T-helper 2 cell treated with Interferon-gamma antibody and Interleukin-4, amounts not matched to agents 100 ng/mL and 5 ng/mL, for 36 hours (primary cell): ENCODE measurements around the gene FXYD7. TPM values are rescaled to one million over a fixed set of nuclear protein-coding genes. Genes with fewer than 3 reads are reported as not detected.

Experiments used
- intact Hi-C: fragments of 100-400 bp; cut with micrococcal nuclease; formaldehyde crosslinking; loops from one replicate; pipeline ENCODE4 v1.15.1; 2023
- total RNA-seq: library from RNA; stranded (reverse); gene quantifications from 2 replicates; pipeline ENCODE4 v1.2.3, GENCODE V29; 2022

The FXYD7 gene
- total RNA-seq, 1 donor from 2014 or later: 1.9 TPM

DNA sequence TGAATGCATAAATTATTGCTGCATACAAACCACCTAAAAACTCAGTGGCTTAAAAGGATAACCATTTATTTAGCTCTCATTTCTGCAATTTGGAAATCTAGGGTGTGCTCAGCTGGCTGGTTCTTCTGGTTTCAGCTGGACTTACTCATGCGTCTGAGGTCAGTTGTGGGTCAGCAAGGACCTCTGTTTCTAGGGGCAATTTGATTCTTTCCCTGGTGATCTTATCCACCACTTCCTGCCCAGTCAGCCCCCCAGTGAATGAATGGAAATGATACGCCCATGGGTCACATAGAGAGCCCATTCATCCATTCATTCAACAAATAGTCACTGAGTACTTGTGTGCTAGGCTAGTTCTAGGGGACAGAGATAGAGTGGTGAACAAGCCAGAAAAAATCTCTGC, 21.4 kb downstream of the FXYD7 start:
- intact Hi-C loops: no loop called here

DNA sequence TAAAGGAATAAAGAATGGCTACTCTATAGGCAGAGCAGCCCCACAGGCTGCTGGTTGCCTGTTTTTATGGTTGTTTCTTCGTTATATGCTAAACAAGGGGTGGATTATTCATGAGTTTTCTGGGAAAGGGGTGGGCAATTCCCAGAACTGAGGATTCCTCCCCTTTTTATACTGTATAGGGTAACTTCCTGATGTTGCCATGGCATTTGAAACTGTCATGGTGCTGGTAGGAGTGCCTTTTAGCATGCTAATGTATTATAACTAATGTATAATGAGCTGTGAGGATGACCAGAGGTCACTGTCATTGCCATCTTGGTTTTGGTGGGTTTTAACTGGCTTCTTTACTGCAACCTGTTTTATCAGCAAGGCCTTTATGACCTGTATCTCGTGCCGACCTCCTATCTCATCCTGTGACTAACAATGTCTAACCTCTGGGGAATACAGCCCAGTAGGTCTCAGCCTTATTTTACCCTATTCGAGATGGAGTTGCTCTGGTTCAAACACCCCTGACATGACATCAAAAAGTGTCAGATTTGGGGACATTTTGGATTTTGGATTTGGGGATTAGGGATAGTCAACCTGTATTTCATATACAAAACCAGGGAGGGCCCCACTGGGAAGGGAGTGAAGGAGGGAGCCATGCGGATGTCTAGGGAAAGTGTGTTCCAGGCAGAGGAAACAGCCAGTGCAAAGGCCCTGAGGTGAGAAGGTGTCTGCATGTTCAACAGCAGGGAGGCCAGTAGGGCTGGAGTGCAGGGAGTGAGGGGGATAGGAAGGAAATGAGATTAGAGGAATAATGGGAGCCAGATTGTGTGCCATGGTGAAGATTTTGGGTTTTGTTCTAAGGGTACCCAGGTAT, 22.4 kb downstream of the FXYD7 start:
- intact Hi-C loops: loop anchor here (2.0 kb wide), 1 partner anchor 47 kb away; no protein-coding TSS in a partner anchor

DNA sequence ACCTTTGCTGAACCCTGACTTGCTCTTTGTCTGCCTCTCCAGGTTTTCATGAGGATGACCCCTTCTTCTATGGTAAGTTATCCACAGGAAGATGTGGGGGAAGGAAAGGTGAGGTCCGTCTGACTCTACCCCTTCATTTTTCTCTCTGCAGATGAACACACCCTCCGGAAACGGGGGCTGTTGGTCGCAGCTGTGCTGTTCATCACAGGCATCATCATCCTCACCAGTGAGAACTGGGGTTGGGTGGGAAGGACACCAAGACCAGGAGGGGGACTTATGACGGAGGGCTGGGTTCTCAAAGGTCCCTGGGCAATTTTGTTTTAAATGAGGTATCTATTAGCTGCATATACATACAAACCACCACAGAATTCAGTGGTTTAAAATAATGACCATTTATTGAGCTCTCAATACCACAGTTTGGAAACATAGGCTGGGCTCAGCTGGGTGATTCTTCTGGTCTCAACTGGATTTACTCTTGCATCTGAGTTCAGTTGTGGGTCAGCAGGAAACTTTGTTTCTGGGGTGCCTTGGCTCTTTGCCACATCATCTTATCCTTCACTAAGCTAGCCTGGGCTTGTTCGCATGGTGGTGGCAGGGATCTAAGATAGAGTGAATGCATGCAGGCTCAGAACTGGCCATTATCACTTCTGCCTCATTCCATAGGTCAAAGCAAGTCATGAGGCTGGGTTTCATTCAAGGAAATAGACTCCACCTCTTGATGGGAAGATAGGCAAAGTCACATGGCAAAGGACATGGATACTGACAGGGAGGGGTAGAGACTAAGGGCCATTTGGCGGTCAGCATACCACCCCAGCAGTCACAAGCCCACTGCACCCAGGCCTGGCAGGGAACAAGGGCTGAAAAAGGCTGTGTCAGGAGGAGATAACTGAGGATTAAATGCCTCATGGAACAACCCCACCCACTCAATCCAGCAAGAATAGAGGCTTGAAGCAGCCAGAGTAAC, 23.3 kb downstream of the FXYD7 start:
- intact Hi-C loops: loop anchor here (2.0 kb wide), 1 partner anchor 46 kb away; no protein-coding TSS in a partner anchor

DNA sequence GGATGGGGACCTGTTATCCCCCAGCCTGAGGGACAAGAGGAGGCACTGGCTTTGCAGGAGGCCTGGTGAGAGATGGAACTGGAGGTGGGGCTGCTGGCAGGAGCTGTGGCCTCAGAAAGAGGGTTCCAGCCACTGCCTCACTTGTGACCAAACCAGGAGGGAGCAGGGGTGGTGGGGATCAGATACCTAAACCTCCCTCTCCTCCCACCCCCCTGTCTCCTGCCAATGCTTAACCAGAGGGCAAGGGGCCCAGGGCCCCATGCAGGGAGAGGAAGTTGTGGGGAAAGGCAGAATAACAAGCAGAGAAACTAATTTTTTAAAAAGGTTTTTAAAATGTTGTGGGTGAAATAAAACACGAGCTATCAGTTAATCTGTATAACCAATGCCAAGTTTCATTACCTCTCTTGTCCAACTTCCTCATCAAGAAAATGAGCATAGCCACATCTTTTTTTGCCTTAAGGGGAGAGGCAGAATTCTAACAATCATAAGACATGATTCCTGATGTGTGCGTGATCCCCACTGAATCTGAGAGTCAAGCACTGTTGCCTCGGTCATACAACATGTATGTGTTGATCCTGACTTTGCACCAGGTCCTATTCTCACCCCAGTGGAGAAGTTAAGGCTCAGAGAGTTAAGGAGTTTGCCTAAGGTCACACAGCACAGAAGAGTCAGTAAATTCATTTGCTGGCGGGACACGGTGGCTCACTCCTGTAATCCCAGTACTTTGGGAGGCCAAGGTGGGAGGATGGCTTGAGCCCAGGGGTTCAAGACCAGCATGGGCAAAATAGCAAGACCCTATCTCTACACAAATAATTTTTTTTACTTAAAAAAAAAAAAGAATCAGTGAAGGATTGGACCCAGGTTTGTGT, 24.4 kb downstream of the FXYD7 start:
- intact Hi-C loops: loop anchor here (2.0 kb wide), 1 partner anchor 45 kb away; no protein-coding TSS in a partner anchor

DNA sequence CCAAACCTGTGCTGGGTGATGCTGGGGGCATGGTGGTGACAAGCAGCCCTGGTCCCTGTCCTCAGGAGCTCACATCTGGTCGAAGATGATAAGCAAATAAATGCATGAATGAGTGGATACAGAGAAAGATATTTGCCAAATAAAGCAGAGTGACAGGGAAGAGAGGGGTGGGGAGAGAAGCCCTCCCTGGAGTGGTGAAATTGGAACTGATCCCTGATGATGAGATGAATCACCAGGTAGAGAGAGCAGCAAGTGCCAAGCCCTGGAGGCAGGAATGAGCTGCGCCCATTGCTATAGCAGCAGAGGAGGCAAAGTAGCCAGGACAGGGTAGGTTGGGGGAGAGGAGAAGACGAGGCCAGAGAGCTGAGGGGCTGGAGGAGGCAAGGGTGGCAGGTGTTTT, 25.1 kb downstream of the FXYD7 start:
- intact Hi-C loops: no loop called here

DNA sequence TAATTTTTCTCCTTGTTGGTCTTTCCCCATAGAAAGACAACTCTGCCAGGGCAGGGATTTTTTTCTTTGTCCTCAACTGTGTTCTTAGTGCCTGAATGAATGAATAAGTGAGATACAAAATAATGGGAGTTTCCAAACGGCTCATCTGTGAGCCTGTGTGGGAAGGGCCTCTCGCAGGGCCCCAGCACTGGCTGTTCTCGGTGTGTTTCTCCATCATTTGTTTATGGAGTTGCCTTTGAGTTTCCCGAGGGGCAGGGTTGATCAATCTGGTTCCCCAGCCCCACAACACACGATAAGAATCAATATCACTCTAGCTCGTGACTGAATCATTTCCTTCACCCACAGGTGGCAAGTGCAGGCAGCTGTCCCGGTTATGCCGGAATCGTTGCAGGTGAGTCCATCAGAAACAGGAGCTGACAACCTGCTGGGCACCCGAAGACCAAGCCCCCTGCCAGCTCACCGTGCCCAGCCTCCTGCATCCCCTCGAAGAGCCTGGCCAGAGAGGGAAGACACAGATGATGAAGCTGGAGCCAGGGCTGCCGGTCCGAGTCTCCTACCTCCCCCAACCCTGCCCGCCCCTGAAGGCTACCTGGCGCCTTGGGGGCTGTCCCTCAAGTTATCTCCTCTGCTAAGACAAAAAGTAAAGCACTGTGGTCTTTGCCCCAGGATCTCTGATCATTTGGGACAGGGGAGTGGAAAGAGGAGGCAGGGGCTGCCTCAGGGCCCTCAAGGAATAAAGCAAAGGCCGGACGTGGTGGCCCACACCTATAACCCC, 26.4 kb downstream of the FXYD7 start:
- intact Hi-C loops: no loop called here

DNA sequence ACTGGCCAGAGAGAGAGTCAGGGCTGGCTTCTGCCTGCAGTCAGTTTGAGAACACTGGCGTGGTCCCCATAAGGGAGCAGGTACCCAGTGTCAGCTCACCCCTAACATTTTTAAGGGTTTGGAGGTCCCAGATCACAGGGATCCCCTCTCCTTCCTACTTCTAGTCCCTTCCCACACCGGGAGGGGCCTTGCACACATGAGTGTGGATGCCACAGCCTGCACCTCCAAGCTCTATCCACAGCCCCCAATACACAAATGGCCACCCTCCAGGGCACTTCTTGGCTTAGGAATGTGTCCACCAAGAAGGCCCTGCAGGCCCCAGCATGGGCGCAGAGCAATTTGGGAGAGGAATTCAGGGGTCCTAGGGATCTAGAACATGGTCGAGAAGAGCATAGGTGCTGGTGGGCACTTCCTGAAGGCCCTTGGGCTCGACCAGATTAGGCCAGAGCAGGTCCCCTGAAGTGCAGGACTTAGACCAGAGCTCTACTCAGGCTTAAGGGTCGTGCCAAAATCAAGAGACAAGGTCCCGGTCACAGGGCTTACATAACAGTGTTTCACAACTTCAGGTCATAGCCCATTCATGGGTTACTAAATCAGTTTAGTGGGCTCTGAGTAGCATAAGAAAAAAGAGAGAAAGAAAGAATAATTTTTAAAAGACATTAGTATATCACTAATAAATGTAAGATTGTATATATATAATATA, 27.5 kb downstream of the FXYD7 start:
- intact Hi-C loops: no loop called here

DNA sequence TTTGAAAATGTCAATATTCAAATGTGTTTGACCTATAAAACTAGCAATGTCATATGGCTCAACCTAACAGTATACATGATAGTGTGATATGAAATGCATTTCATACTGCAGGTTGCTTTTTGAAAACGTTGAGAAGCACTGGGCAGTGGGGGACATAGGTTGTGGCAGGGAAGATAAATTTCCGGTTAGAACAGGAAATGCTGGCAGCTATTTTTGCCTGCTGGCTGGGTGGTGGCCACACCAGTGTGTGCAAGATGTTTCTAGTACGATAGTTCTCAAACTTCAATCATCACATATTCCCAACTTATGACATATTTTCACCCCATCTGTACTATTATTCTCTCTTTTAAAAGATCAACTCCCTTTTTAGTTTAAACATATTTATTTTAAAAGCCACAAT, 28.7 kb downstream of the FXYD7 start:
- intact Hi-C loops: no loop called here

DNA sequence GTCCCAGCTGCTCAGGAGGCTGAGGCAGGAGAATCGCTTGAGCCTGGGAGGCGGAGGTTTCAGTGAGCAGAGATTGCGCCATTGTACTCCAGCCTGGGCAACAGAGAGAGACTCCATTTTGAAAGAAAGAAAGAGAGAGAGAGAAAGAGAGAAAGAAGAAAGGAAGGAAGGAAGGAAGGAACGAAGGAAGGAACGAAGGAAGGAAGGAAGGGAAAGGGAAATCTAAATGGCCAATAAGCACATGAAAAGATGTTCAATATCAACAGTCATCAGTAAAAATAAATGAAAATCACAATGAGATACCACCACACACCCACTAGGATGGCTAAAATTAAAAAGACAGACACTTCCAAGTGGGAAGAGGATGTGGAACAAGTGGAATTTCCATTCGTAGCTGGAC, 31.2 kb downstream of the FXYD7 start:
- intact Hi-C loops: no loop called here

DNA sequence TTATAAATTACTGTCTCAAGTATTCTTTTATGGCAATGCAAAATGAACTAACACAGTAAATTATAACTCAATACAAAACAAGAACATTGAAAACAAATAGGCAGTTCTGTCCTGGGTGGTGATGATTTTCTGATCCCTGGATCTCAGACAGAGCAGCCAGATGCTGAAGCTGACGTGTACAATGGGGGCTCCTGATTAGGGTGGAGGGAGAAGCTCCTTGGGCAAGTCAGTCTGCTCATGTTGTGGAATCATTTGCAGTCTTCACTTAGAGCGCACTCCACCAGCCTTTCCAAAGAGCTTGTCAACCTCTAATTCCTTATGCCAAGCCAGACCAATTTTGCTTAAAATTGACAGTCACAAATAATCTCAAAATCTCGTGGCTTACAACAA, 33.1 kb downstream of the FXYD7 start:
- intact Hi-C loops: no loop called here

DNA sequence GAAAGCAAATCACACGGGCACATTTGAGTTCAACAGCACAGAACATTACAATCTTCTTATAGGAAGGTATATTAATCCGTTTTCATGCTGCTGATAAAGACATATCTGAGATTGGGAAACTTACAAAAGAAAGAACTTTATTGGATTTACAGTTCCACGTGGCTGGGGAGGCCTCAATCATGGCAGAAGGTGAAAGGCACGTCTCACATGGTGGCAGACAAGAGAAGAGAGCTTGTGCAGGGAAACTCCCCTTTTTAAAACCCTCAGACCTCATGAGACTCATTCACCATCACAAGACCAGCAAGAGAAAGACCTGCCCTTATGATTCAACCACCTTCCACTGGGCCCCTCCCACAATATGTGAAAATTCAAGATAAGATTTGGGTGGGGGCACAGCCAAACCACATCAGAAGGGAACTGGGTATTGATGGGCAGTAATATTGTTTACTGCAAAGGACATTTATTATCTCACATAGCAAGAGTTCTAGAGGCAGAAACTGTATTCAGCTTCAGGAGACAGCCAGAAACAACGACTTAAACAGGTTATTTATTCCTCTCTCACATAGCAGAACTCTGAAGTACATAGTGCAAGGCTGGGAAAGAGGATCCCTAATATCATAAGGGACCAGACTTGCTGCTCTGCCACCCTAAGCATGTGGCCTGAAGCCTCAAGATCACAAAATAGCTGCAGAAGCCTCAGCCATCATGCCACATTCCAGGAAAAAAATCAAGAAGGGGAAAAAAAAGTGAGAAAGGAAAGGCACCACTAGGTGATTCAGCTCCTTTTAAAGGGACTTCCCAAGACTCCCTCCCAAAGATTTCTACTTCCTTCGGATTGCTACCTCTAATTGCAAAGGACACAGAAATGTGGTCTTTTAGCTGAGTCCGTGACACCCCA, 34.6 kb downstream of the FXYD7 start:
- intact Hi-C loops: no loop called here

DNA sequence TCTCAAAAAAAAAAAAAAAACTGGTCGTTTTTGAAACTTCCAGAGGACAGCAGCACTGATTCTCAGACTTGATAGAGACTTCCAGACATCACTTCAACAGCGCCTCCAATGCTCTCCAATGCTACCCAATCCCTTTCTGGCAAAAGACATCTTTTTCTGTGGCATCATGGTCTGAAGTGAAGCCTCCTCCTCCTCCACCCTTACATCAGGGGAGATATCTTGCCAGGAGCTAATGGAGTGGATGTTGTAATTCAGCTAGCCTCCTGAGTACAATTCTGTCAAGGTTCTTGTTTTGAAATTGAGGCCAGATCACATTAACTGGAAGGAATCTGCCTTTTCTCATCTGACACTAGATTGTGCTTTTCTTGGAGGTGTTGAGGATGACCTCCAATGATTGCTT, 35.6 kb downstream of the FXYD7 start:
- intact Hi-C loops: no loop called here

DNA sequence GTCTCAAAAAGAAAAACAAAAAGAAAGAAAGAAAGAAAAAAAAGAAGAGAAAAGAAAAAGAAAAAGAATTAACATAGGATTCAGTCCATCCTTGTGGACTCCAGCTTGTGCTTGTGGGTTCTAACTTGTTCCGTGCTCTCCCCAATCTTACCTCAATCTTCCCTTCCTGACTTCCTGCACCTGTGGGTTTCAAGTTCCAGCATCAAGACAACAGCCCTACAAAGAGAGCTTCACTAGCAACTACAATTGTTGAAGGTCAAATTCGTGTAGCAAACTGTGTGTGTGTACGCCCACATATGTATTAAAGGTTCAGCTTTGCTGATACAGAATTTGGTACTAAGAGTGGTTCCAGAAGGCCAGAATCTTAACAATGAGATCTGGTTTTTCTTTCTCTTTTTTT, 36.8 kb downstream of the FXYD7 start:
- intact Hi-C loops: no loop called here

DNA sequence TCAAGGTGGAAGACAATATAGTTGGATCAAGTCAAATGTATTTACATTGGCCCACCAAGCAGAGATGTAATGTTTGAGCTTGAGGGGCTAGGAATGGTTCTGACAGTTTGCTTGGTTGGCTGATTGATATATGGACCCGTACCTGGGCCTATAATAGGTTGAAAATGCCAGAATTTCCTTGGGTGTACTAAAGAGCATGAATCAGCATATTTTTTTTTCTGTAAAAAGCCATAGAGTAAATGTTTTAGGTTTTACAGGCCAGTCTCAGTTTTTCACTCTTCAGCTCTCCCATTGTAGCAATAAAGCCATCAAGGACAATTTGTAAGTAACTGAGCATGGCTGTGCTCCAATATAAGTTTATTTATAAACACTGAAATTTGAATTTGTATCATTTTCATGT, 38.3 kb downstream of the FXYD7 start:
- intact Hi-C loops: no loop called here

DNA sequence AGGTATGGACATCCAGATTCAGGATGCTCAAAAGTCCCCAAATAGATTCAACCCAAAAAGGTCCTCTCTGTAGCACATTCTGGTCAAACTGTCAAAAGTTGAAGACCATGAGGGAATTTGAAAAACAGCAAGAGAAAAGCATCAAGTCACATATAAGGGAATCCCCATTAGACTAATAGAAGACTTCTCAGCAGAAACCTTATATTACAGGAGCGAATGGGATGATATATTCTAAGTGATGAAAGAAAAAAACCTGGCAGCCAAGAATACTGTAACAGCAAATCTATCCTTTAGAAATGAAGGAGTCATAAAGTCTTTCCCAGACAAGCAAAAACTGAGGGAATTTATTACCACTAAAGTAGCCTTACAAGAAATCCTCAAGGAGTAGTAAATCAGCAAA, 41.2 kb downstream of the FXYD7 start:
- intact Hi-C loops: no loop called here

DNA sequence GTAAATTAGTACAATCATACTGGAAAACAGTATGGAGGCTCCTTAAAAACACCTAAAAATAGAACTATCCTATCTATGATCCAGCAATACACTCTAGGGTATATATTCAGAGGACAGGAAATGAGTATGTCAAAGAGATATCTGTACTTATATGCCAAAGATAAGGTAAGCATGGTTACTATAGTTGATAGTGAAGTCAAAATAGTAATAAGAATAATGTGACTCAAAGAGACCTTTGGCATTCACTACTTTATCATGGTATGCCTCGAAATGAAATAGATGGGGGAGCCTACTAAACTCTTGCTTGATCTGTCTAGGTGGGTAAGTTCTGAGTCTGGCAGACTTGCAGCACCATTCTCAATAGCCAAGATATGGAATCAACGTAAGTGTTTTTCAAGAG, 41.8 kb downstream of the FXYD7 start:
- intact Hi-C loops: no loop called here

DNA sequence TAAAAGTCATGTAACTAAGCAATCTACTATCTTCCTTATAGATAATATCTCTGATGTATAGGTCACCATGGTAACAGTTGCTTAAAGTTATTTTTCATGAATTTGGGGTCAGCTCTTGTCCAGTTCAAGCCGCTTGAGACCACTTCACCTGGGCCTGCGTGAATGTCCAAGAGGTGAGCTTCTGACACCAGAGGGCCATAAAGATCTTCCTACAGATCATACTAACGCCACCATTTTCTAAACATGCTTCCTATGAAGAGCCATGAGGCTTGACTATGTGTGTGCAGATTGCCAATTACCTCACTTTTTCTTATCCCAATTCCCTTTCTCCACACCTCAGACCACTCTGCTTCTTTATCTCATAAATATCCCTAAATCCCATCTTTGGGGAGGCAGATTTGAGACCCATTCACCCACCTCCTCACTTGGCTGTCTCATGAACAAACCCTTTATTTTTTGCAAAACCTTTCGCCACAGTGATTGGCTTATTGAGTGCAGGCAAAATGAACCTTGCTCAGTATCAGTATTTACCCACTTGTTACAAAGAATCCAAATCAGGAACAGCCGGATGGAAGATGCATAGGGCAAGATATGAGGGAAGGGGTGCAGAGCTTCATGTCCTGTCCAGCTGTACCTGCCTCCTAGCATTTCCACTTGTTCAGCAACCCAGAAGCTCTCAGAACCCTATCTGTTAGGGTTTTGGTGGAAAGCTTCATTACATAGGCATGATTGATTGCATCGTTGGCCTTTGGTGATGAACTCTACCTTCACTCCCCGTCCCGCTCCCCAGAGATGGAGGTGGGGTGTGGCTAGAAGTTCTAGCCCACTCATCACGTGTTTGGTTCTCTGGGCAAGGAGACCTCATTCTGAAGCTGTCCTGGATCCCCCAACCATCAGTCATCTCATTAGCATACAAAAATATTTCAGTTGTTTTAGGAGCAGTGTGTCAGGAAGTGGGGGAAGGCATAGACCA, 51.2 kb downstream of the FXYD7 start:
- intact Hi-C loops: no loop called here

DNA sequence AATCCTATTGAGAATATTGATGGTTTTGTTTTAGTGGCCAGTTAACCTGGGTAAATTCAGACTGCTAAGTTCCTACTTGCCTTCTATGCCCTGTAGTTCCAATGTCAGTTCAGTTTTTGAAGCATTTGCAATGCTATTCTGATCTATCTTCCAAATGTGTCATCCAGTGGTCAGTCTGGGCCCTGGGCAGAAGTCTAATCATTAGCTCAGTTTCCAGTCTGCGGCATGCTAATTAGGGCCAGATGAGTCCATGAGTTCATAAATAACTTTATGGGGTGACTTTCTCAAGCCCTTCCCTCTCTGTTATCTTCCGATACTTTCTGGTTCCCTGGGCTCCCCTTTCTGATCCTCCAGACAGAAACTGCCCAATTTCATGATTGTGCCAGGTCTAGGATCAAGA, 52.8 kb downstream of the FXYD7 start:
- intact Hi-C loops: no loop called here
